Pancreas (tissue), 10 donors: ENCODE measurements around the gene CD53. TPM values are rescaled to one million over a fixed set of nuclear protein-coding genes. Genes with fewer than 3 reads are reported as not detected.

Experiments
- ATAC-seq, 4 donors: fragments of 200-7000 bp; cut with Tn5 transposase; one replicate each; pipeline versions ENCODE4 v1.8.0 to v1.9.1; 2020; ENCODE audit warnings: mild to moderate bottlenecking in 4 of 4, moderate library complexity in 4 of 4
- DNase-seq, 6 donors: peaks; one replicate each; pipeline ENCODE4 v3.0.0-alpha.2; 2020
- FAIRE-seq: peaks from 2 replicates; lab custom pipeline; 2012; peaks lifted over from hg19 to GRCh38; lab: Jason Lieb, UNC
- H3K27ac ChIP-seq, 4 donors: fragments of 200-600 bp; sonication (generic); 1 replicate in 3 of 4; 2 replicates in 1 of 4; pipeline versions ENCODE4 v1.5.0 to v1.8.0; 2020
- H3K27me3 ChIP-seq, 4 donors: fragments of 200-600 bp; one replicate each; pipeline ENCODE4 v1.8.0; 2021
- H3K36me3 ChIP-seq, 3 donors: fragments of 200-600 bp; sonication (generic) in 1 of 3; one replicate each; pipeline versions ENCODE4 v1.5.0 to v1.8.0; 2020 to 2021
- H3K4me1 ChIP-seq, 3 donors: fragments of 200-600 bp; one replicate each; pipeline ENCODE4 v1.8.0; 2021
- H3K4me3 ChIP-seq, 4 donors: fragments of 200-600 bp; sonication (generic) in 2 of 4; one replicate each; pipeline versions ENCODE4 v1.5.0 to v1.8.0; 2020 to 2021
- H3K9me3 ChIP-seq, 4 donors: fragments of 200-600 bp; one replicate each; pipeline ENCODE4 v1.8.0; 2021
- WGBS, 2 donors: extraction: QIAGEN DNeasy Blood & Tissue Kit; methylation state at CpG; one replicate each; pipeline ENCODE4 v1.1.7; 2013; 5-methylcytosine and 5-hydroxymethylcytosine counted together
- intact Hi-C, 3 donors: fragments of 100-400 bp; cut with DNase I; formaldehyde crosslinking; loops; one replicate each; pipeline versions ENCODE4 v1.11.1 to v1.14.2; 2022
- polyA plus RNA-seq, 2 donors: library from polyadenylated mRNA; stranded (reverse); fragments of 200-250 nt; gene quantifications; one replicate each; pipeline ENCODE4 v1.2.3, GENCODE V29; 2013
- total RNA-seq, 6 donors: library from RNA; stranded (reverse); fragmentation: NEBNext Ultra II Directional in 4 of 6; extraction: Animal tissue kit (Norgen Biotek cat#: 25700) in 4 of 6; gene quantifications; one replicate each; pipeline versions ENCODE4 v1.2.1 to v1.2.4, GENCODE V29; 2021 to 2023
- TF ChIP-seq, protein P1 (sequence below), 4 donors: fragments of 200-600 bp; sonication (generic) in 3 of 4; IDR thresholded peaks; one replicate each; pipeline versions ENCODE4 v1.5.0 to v1.8.0; 2021; ENCODE audit warnings: antibody characterized with exemption in 4 of 4
- donor health status: healthy with polysubstance abuse.
- donor health status: DM: no; HTN: no; CAD: no; lungs with moderate emphysema.
- donor health status: DM: no; HTN: no; CAD: no.
- donor health status: control.
- donor health status: control.
- donor health status: Bipolar disorder and iron deficiency.
- donor health status: DM: yes; HTN: yes; CAD: no.
- donor health status: DM: no; HTN: no; CAD: no.
- donor health status: DM: no; HTN: no; CAD: no.
- donor health status: DM: yes; HTN: yes; CAD: no.

CD53 gene
- total and polyA plus RNA-seq, 8 donors: 1.6 to 34.2 (median 3.7) TPM

- Histone ChIP-seq H3K9me3 (no peaks in the 10 kb centered on the region), H3K27me3 (no peaks in the 10 kb centered on the region), H3K27ac (no peak overlapping the region), H3K36me3 (no peaks in the 10 kb centered on the region), H3K4me1 (no peaks in the 10 kb centered on the region), H3K4me3 (no peak overlapping the region)
- TF ChIP-seq, protein P1, sequence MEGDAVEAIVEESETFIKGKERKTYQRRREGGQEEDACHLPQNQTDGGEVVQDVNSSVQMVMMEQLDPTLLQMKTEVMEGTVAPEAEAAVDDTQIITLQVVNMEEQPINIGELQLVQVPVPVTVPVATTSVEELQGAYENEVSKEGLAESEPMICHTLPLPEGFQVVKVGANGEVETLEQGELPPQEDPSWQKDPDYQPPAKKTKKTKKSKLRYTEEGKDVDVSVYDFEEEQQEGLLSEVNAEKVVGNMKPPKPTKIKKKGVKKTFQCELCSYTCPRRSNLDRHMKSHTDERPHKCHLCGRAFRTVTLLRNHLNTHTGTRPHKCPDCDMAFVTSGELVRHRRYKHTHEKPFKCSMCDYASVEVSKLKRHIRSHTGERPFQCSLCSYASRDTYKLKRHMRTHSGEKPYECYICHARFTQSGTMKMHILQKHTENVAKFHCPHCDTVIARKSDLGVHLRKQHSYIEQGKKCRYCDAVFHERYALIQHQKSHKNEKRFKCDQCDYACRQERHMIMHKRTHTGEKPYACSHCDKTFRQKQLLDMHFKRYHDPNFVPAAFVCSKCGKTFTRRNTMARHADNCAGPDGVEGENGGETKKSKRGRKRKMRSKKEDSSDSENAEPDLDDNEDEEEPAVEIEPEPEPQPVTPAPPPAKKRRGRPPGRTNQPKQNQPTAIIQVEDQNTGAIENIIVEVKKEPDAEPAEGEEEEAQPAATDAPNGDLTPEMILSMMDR (IDR thresholded peaks at IDR 0.05): no peak
- intact Hi-C loops: no loop called here
- no peak for DNase-seq
- no peak for ATAC-seq
- 79 to 86% methylated on average over 1 of the region's 1 CpG for WGBS, 2 donors
- no peak for FAIRE-seq
Observed at GRCh38 chr1:110876748-110877341, 3.9 kb downstream of the CD53 start.

GRCh38 chr1:110877364-110877763 lies 4.4 kb downstream of the CD53 start:
- Histone ChIP-seq H3K4me1 (no peaks in the 10 kb centered on the region), H3K27ac (no peak overlapping the region), H3K9me3 (no peaks in the 10 kb centered on the region), H3K36me3 (no peaks in the 10 kb centered on the region), H3K27me3 (no peaks in the 10 kb centered on the region), H3K4me3 (no peak overlapping the region)
- WGBS, 2 donors: 82 to 87% methylated on average over 6 of the region's 6 CpGs
- no peak for ATAC-seq
- TF ChIP-seq, protein P1 (IDR thresholded peaks at IDR 0.05): no peak
- FAIRE-seq: no peak
- intact Hi-C loops: no loop called here
- no peak for DNase-seq

- Histone ChIP-seq H3K27ac (no peak overlapping the region), H3K4me3 (no peak overlapping the region), H3K4me1 (no peaks in the 10 kb centered on the region), H3K9me3 (no peaks in the 10 kb centered on the region), H3K27me3 (no peaks in the 10 kb centered on the region), H3K36me3 (no peaks in the 10 kb centered on the region)
- no peak for FAIRE-seq
- DNase-seq: no peak
- TF ChIP-seq, protein P1 (IDR thresholded peaks at IDR 0.05): no peak
- 69 to 83% methylated on average over 8 of the region's 8 CpGs for WGBS, 2 donors
- intact Hi-C loops: no loop called here
- no peak for ATAC-seq
Observed at GRCh38 chr1:110877776-110878175, 4.8 kb downstream of the CD53 start.

DNA sequence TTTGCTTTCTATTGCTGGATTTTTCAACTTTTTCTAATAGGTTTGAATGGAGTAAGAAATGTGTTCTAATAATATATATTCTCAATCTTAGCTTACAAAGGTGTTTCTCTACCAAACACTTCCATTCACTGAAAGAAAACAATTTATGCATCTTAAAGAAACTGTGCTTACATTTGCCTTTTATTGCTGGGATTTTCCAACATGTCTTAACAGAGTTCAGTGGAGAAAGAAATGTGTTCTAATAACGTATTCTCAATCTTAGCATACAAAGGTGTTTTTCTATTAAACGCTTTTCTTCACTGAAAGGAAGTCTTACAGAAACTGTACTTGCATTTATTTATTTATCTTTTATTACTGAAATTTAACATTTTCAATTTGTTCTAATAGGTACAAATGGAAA lies 5.6 kb downstream of the CD53 start:
- no peaks in the 10 kb centered on the region for H3K9me3 ChIP-seq
- ATAC-seq (no peak), FAIRE-seq (no peak), DNase-seq (no peak)
- no peaks in the 10 kb centered on the region for H3K4me1 ChIP-seq
- no peak overlapping the region for H3K4me3 ChIP-seq
- H3K27ac ChIP-seq: no peak overlapping the region
- intact Hi-C loops: no loop called here
- TF ChIP-seq, protein P1 (IDR thresholded peaks at IDR 0.05): no peak
- 85 to 87% methylated on average over 2 of the region's 2 CpGs for WGBS, 2 donors
- H3K36me3 ChIP-seq: no peaks in the 10 kb centered on the region
- H3K27me3 ChIP-seq: no peaks in the 10 kb centered on the region

GRCh38 chr1:110878993-110879392 lies 6.0 kb downstream of the CD53 start:
- no peak for ATAC-seq
- DNase-seq: no peak
- FAIRE-seq: no peak
- Histone ChIP-seq H3K27me3 (no peaks in the 10 kb centered on the region), H3K4me1 (no peaks in the 10 kb centered on the region), H3K36me3 (no peaks in the 10 kb centered on the region), H3K9me3 (no peaks in the 10 kb centered on the region), H3K27ac (no peak overlapping the region), H3K4me3 (no peak overlapping the region)
- 79 to 89% methylated on average over 3 of the region's 3 CpGs for WGBS, 2 donors
- intact Hi-C loops: no loop called here
- TF ChIP-seq, protein P1 (IDR thresholded peaks at IDR 0.05): no peak
